ENCODE measurements around the gene NKG7. TPM values are rescaled to one million over a fixed set of nuclear protein-coding genes. Genes with fewer than 3 reads are reported as not detected.

NKG7 gene
- total and polyA plus RNA-seq, 2 experiments from 2014 or later = not detected

DNA sequence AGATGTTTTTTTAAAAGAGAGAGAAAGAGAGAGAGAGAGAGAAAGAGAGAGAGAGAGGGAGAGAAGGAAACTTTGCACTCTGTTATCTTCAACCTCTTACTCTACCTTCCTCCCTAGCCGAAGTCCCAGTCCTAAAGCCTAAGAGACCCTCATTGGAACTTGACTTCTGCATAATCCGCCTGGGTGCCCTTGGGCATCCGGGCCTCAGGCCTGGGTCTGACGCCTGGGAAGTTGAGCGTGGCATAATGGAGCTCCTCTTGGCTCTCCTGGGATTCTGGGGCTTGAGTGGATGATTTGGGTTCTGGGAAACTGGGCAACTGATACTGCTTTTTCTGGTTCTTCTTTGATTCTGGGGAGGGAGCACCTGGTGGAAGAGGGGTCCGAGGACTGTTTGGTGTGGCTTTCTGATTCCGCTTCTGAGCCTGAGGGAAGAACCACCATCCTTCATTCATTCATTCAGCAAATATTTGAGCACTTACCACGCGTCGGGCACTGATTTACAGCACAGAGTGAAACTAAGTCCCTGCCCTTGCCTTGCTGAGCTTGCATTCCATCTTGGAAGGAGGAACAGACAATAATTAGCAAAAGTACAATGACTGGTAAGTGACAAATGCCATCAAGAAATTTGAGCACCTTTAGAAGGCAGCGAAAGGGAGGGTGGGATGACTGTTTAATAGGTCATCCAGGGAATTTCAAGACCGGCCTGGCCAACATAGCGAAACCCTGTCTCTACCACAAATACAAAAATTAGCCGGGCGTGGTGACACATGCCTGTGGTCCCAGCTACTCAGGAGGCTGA, 38.7 kb upstream of the NKG7 start (continued):
- TF ChIP-seq, protein P1, sequence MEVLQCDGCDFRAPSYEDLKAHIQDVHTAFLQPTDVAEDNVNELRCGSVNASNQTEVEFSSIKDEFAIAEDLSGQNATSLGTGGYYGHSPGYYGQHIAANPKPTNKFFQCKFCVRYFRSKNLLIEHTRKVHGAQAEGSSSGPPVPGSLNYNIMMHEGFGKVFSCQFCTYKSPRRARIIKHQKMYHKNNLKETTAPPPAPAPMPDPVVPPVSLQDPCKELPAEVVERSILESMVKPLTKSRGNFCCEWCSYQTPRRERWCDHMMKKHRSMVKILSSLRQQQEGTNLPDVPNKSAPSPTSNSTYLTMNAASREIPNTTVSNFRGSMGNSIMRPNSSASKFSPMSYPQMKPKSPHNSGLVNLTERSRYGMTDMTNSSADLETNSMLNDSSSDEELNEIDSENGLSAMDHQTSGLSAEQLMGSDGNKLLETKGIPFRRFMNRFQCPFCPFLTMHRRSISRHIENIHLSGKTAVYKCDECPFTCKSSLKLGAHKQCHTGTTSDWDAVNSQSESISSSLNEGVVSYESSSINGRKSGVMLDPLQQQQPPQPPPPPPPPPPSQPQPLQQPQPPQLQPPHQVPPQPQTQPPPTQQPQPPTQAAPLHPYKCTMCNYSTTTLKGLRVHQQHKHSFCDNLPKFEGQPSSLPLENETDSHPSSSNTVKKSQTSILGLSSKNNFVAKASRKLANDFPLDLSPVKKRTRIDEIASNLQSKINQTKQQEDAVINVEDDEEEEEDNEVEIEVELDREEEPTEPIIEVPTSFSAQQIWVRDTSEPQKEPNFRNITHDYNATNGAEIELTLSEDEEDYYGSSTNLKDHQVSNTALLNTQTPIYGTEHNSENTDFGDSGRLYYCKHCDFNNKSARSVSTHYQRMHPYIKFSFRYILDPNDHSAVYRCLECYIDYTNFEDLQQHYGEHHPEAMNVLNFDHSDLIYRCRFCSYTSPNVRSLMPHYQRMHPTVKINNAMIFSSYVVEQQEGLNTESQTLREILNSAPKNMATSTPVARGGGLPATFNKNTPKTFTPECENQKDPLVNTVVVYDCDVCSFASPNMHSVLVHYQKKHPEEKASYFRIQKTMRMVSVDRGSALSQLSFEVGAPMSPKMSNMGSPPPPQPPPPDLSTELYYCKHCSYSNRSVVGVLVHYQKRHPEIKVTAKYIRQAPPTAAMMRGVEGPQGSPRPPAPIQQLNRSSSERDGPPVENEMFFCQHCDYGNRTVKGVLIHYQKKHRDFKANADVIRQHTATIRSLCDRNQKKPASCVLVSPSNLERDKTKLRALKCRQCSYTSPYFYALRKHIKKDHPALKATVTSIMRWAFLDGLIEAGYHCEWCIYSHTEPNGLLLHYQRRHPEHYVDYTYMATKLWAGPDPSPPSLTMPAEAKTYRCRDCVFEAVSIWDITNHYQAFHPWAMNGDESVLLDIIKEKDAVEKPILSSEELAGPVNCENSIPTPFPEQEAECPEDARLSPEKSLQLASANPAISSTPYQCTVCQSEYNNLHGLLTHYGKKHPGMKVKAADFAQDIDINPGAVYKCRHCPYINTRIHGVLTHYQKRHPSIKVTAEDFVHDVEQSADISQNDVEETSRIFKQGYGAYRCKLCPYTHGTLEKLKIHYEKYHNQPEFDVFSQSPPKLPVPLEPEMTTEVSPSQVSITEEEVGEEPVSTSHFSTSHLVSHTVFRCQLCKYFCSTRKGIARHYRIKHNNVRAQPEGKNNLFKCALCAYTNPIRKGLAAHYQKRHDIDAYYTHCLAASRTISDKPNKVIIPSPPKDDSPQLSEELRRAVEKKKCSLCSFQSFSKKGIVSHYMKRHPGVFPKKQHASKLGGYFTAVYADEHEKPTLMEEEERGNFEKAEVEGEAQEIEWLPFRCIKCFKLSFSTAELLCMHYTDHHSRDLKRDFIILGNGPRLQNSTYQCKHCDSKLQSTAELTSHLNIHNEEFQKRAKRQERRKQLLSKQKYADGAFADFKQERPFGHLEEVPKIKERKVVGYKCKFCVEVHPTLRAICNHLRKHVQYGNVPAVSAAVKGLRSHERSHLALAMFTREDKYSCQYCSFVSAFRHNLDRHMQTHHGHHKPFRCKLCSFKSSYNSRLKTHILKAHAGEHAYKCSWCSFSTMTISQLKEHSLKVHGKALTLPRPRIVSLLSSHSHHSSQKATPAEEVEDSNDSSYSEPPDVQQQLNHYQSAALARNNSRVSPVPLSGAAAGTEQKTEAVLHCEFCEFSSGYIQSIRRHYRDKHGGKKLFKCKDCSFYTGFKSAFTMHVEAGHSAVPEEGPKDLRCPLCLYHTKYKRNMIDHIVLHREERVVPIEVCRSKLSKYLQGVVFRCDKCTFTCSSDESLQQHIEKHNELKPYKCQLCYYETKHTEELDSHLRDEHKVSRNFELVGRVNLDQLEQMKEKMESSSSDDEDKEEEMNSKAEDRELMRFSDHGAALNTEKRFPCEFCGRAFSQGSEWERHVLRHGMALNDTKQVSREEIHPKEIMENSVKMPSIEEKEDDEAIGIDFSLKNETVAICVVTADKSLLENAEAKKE (CRISPR knock-in tag; IDR thresholded peaks at IDR 0.05) = no peak
- no peak for TF ChIP-seq CREB1 (CRISPR knock-in tag; IDR thresholded peaks at IDR 0.05; ENCODE audit: low read depth)

DNA sequence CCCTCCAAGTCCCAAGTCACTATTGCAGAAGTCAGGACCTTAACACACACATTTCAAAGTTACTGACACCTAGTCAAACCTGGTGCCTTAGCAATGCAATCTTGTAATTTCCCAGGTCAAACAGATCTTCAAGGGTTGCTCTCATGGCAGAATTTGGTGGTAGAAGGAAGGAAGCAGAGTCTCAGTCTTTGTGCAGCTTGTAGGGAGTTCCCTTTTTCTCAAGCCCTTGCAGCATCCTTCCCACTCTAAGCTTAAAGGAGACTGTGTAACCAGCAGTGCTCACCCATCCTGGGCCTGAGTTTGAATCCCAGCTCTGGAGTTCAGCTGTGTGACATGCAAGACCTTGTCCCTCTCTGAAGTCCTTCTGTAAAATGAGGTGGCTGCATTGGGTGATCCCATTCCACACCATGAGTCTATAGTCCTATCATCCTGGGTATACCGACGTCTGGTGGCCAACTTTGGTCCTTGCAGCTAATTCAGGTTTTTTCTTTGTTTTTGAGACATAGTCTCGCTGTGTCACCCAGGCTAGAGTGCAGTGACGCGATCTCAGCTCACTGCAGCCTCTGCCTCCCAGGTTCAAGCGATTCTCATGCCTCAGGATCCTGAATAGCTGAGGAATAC, 35.2 kb upstream of the NKG7 start:
- peaks cover 11% of the 10 kb centered on the region for H3K27me3 Mint-ChIP-seq (ENCODE audit: insufficient read depth, low read depth, poor library complexity)

More for the DNA sequence above, 35.2 kb upstream of the NKG7 start:
- Mint-ChIP-seq H3K27ac (peak overlapping the region; percentile 90), H3K9me3 (peaks cover 38% of the 10 kb centered on the region), H3K4me3 (no peak overlapping the region), H3K36me3 (ENCODE audit: low read depth) (peaks cover 44% of the 10 kb centered on the region), H3K4me1 (peaks cover 31% of the 10 kb centered on the region)
- Histone ChIP-seq H3K27ac (ENCODE audit: low read depth) (peak overlapping the region; percentile 17), H3K79me2 (replicated peaks; ENCODE audit: insufficient read depth) (no peaks in the 10 kb centered on the region), H3K4me1 (ENCODE audit: insufficient read depth) (peaks cover 31% of the 10 kb centered on the region), H3K4me3 (no peak overlapping the region), H2AFZ (peak overlapping the region; percentile 23), H3F3A (replicated peaks; ENCODE audit: low read depth) (peaks cover 4% of the 10 kb centered on the region; the same call in 1 of the 2 replicates), H3K27me3 (ENCODE audit: insufficient read depth) (no peaks in the 10 kb centered on the region), H3K36me3 (ENCODE audit: insufficient read depth) (peaks cover 5% of the 10 kb centered on the region), H3K9me2 (ENCODE audit: insufficient read depth) (no peaks in the 10 kb centered on the region), H4K20me1 (replicated peaks; ENCODE audit: insufficient read depth) (no peaks in the 10 kb centered on the region), H3K4me2 (no peak overlapping the region)
- DNase-seq (ENCODE audit: low spot score) (peak; percentile 79), ATAC-seq (peak; percentile 79)
- no peak for TF ChIP-seq NANOG (IDR thresholded peaks at IDR 0.05; ENCODE audit: borderline replicate concordance)
- TF ChIP-seq, protein P2, sequence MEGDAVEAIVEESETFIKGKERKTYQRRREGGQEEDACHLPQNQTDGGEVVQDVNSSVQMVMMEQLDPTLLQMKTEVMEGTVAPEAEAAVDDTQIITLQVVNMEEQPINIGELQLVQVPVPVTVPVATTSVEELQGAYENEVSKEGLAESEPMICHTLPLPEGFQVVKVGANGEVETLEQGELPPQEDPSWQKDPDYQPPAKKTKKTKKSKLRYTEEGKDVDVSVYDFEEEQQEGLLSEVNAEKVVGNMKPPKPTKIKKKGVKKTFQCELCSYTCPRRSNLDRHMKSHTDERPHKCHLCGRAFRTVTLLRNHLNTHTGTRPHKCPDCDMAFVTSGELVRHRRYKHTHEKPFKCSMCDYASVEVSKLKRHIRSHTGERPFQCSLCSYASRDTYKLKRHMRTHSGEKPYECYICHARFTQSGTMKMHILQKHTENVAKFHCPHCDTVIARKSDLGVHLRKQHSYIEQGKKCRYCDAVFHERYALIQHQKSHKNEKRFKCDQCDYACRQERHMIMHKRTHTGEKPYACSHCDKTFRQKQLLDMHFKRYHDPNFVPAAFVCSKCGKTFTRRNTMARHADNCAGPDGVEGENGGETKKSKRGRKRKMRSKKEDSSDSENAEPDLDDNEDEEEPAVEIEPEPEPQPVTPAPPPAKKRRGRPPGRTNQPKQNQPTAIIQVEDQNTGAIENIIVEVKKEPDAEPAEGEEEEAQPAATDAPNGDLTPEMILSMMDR (conservative IDR thresholded peaks at IDR 0.05; ENCODE audit: low read depth in 2 of 2) = peak; percentile 55 to 74
